C4-2B (cell line): ENCODE measurements around the gene RNF149.

Experiments
- H3K27ac ChIP-seq: fragments of 450-650 bp; 2 replicates; pipeline ENCODE4 v1.5.1; 2017
- ZFX ChIP-seq: fragments of 450-650 bp; IDR thresholded peaks from 2 replicates; pipeline ENCODE4 v1.6.1; 2017
- TF ChIP-seq, protein P1 (sequence below): fragments of 450-650 bp; conservative IDR thresholded peaks from 2 replicates; pipeline ENCODE4 v1.5.1; 2017; ENCODE audit warnings: mild to moderate bottlenecking

The RNF149 gene

DNA sequence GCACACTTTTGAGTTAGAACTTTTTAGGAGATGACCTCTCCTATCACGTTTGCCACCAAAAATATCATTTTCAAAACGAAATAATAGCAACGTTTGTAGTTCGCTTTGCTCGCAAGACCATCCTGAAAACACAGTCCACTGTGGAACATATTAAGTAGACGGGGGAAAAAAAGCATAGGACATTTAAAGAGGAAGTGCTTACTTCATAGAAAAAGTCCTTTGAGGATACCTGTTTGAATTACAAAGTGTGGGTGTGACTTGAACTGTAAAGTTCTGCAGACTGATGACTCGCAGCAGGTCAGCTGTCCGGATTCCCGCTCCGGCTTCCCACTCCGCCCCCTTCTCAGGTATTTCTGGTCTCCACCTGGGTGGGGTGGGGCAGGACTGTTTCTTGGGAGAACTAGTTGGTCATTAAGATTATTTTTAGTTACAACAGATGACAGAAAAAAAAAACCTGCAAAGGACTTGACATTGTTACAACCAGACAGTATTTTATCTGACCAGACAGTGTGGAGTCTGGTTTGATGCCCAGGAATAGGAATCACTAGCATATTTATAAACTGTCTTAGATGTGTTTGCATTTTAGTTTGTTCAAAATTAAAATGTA, 42.5 kb downstream of the RNF149 start:
- TF ChIP-seq, protein P1, sequence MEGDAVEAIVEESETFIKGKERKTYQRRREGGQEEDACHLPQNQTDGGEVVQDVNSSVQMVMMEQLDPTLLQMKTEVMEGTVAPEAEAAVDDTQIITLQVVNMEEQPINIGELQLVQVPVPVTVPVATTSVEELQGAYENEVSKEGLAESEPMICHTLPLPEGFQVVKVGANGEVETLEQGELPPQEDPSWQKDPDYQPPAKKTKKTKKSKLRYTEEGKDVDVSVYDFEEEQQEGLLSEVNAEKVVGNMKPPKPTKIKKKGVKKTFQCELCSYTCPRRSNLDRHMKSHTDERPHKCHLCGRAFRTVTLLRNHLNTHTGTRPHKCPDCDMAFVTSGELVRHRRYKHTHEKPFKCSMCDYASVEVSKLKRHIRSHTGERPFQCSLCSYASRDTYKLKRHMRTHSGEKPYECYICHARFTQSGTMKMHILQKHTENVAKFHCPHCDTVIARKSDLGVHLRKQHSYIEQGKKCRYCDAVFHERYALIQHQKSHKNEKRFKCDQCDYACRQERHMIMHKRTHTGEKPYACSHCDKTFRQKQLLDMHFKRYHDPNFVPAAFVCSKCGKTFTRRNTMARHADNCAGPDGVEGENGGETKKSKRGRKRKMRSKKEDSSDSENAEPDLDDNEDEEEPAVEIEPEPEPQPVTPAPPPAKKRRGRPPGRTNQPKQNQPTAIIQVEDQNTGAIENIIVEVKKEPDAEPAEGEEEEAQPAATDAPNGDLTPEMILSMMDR = no peak
- TF ChIP-seq ZFX = no peak
- no peak overlapping the region for H3K27ac ChIP-seq

DNA sequence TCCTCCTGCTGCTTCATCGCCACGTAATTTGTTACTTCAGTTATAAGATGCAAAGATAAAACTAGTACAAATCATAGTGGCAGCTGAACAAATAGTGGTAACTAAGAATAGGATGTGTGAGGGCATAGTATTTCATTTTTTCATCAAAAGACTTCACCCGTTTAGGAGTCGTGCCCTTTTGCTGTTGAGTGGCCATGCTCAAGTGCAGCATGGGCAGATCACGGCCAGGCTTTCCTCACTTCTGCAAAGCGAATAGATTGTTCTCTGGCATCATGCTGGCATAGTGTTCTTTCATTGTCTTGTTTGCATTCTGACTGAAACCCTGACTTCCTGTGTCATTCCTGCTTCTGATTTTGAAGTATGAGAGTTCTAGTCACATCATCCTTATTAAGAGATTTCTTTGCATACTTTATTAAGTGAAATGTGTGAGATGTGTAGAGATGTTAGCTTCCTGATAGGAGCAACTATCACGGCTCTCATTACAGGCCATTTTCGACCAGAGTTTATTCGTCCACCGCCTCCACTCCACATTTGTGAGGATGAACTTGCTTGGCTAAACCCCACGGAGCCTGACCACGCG, 44.1 kb downstream of the RNF149 start:
- no peak for TF ChIP-seq ZFX
- TF ChIP-seq, protein P1 = no peak

GRCh38 chr2:101263377-101263800, 45.1 kb downstream of the RNF149 start:
- no peak overlapping the region for H3K27ac ChIP-seq
- no peak for TF ChIP-seq ZFX

More for the DNA sequence above, 44.1 kb downstream of the RNF149 start:
- no peak overlapping the region for H3K27ac ChIP-seq

DNA sequence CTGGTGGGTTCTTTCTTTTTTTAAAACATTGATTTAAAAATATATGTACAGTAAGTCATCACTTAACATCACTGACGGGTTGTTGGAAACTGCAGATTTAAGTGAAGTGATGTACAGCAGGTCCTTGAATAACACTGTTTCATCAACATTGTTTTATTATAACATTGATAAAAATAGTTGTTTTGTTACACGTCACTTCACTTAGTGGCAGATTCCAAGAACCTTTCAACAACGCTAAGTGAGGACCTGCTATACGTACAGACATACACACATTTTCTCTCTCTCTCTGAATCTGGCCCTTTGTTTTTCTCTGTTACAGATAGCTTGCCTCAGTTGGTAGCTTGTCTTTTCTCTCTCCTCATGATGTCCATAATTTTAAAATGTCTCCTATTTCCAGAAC, 46.4 kb downstream of the RNF149 start:
- TF ChIP-seq ZFX = no peak
- TF ChIP-seq, protein P1 = no peak
- H3K27ac ChIP-seq = no peak overlapping the region

DNA sequence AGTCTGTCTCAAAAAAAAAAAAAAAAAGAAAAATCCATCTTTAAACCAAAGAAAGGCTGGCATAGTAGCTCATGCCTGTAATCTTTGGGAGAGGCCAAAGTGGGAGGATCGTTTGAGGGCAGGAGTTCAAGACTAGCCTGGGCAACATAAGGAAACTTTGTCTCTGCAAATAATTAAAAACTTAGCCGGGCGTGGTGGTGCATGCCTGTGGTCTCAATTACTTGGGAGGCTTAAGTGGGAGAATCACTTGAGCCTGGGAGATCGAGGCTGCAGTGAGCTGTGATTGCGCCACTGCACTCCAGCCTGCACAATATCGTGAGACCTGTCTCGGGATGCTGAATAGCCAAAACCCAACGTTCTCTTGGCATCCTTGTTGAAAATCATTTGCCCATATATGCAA, 49.7 kb downstream of the RNF149 start:
- no peak overlapping the region for H3K27ac ChIP-seq
- TF ChIP-seq, protein P1 = no peak
- TF ChIP-seq ZFX = no peak

- TF ChIP-seq, protein P1 = no peak
- no peak for TF ChIP-seq ZFX
- H3K27ac ChIP-seq = no peak overlapping the region
Observed at GRCh38 chr2:101256316-101256715, 52.2 kb downstream of the RNF149 start.

DNA sequence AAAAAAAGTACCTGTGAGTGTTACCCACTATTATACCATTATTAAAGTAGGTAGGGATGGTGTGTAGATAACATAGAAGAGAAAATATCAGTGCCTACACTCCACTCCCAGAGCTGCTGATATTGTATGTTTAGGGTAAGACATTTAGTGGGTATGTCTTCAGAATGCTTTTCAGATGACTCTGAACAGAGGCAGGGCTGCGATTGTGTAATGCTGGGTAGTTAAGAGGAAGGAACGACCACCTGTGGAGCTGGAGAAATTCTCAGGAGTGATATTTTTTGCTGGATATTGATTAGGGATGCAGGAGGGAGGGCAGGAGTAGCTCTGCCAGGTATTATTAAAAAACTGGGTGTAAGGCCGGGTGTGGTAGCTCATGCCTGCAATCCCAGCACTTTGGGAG, 53.0 kb downstream of the RNF149 start:
- TF ChIP-seq, protein P1 = no peak
- TF ChIP-seq ZFX = no peak
- H3K27ac ChIP-seq = no peak overlapping the region
